Liver (tissue), 9 donors: ENCODE data around the gene KRT71. TPM values are rescaled to one million over a fixed set of nuclear protein-coding genes. Genes with fewer than 3 reads are reported as not detected.

Source experiments
- DNase-seq: peaks from one replicate; pipeline ENCODE4 v3.0.0-alpha.2; 2017; ENCODE audit warnings: low spot score
- H3K27ac ChIP-seq, 2 donors: one replicate each; pipeline ENCODE4 v1.7.0; 2013; ENCODE audit warnings: inconsistent platforms in 2 of 2, low read length in 2 of 2, control low read depth in 1 of 2, low read depth in 1 of 2, mild to moderate bottlenecking in 1 of 2
- H3K27me3 ChIP-seq, 4 donors: one replicate each; pipeline versions ENCODE4 v1.6.1 to v1.7.0; 2013; ENCODE audit warnings: low read length in 3 of 4, inconsistent platforms in 1 of 4, mild to moderate bottlenecking in 1 of 4, moderate library complexity in 1 of 4; ENCODE audit not compliant: control insufficient read depth in 4 of 4, insufficient read depth in 4 of 4
- H3K36me3 ChIP-seq, 4 donors: one replicate each; pipeline versions ENCODE4 v1.6.1 to v1.7.0; 2013; ENCODE audit warnings: low read length in 3 of 4, mild to moderate bottlenecking in 3 of 4, low read depth in 1 of 4, moderate library complexity in 1 of 4; ENCODE audit not compliant: control insufficient read depth in 4 of 4, insufficient read depth in 3 of 4
- H3K4me1 ChIP-seq, 4 donors: one replicate each; pipeline versions ENCODE4 v1.6.1 to v1.7.0; 2013; ENCODE audit warnings: low read length in 3 of 4, mild to moderate bottlenecking in 3 of 4, moderate library complexity in 1 of 4; ENCODE audit not compliant: control insufficient read depth in 4 of 4, insufficient read depth in 4 of 4
- H3K4me3 ChIP-seq, 3 donors: one replicate each; pipeline versions ENCODE4 v1.6.1 to v1.7.0; 2013; ENCODE audit warnings: low read length in 3 of 3, control low read depth in 1 of 3, low read depth in 1 of 3, mild to moderate bottlenecking in 1 of 3
- H3K9ac ChIP-seq, 2 donors: one replicate each; pipeline ENCODE4 v1.7.0; 2013; ENCODE audit warnings: low read length in 2 of 2, mild to moderate bottlenecking in 2 of 2, moderate library complexity in 2 of 2, control low read depth in 1 of 2, low read depth in 1 of 2
- H3K9me3 ChIP-seq, 4 donors: one replicate each; pipeline versions ENCODE4 v1.6.1 to v1.7.0; 2013; ENCODE audit warnings: low read length in 3 of 4; ENCODE audit not compliant: control insufficient read depth in 4 of 4
- EGR1 ChIP-seq, 2 donors: IDR thresholded peaks; 2 replicates each; pipeline ENCODE4 v1.6.1; 2016 to 2018; ENCODE audit warnings: antibody characterized with exemption in 2 of 2, low read depth in 2 of 2
- FOXA1 ChIP-seq: IDR thresholded peaks from 2 replicates; pipeline ENCODE4 v1.6.1; 2016; ENCODE audit warnings: antibody characterized with exemption
- FOXA2 ChIP-seq: IDR thresholded peaks from 2 replicates; pipeline ENCODE4 v1.6.1; 2016; ENCODE audit warnings: antibody characterized with exemption
- HNF4A ChIP-seq, 2 donors: conservative IDR thresholded peaks; 2 replicates each; pipeline ENCODE4 v1.6.1; 2016; ENCODE audit warnings: antibody characterized with exemption in 2 of 2, mild to moderate bottlenecking in 2 of 2
- HNF4G ChIP-seq: IDR thresholded peaks from 2 replicates; pipeline ENCODE4 v1.6.1; 2016; ENCODE audit warnings: antibody characterized with exemption
- JUND ChIP-seq, 2 donors: IDR thresholded peaks; 2 replicates each; pipeline ENCODE4 v1.6.1; 2016; ENCODE audit warnings: antibody characterized with exemption in 2 of 2
- MAX ChIP-seq: IDR thresholded peaks from 2 replicates; pipeline ENCODE4 v1.6.1; 2016; ENCODE audit warnings: antibody characterized with exemption
- NR2F2 ChIP-seq: IDR thresholded peaks from 2 replicates; pipeline ENCODE4 v1.6.1; 2016; ENCODE audit warnings: antibody characterized with exemption
- RAD21 ChIP-seq, 2 donors: IDR thresholded peaks; 2 replicates each; pipeline ENCODE4 v1.6.1; 2016; ENCODE audit warnings: antibody characterized with exemption in 2 of 2, mild to moderate bottlenecking in 2 of 2
- REST ChIP-seq: IDR thresholded peaks from 2 replicates; pipeline ENCODE4 v1.6.1; 2016; ENCODE audit warnings: antibody characterized with exemption, mild to moderate bottlenecking
- RXRA ChIP-seq, 2 donors: IDR thresholded peaks; 2 replicates each; pipeline ENCODE4 v1.6.1; 2017 to 2018; ENCODE audit warnings: antibody characterized with exemption in 2 of 2, mild to moderate bottlenecking in 1 of 2
- SP1 ChIP-seq: IDR thresholded peaks from 2 replicates; pipeline ENCODE4 v1.6.1; 2018; ENCODE audit warnings: antibody characterized with exemption, mild to moderate bottlenecking
- TAF1 ChIP-seq: conservative IDR thresholded peaks from 2 replicates; pipeline ENCODE4 v1.6.1; 2016; ENCODE audit warnings: antibody characterized with exemption, mild to moderate bottlenecking
- YY1 ChIP-seq: IDR thresholded peaks from 2 replicates; pipeline ENCODE4 v1.6.1; 2016; ENCODE audit warnings: antibody characterized with exemption, mild to moderate bottlenecking
- ZBTB33 ChIP-seq: IDR thresholded peaks from 2 replicates; pipeline ENCODE4 v1.6.1; 2016; ENCODE audit warnings: antibody characterized with exemption
- WGBS: extraction: QIAGEN DNeasy Blood & Tissue Kit; methylation state at CpG from one replicate; pipeline ENCODE4 v1.1.7; 2013; 5-methylcytosine and 5-hydroxymethylcytosine counted together
- polyA plus RNA-seq, 2 donors: library from polyadenylated mRNA; stranded (reverse) in 1 of 2; unstranded in 1 of 2; fragments of 200-250 nt in 1 of 2; fragments of >200 nt in 1 of 2; fragmentation: Nextera tagmentation in 1 of 2; extraction: Ambion mirVana in 1 of 2; gene quantifications; one replicate each; pipeline versions ENCODE4 v1.2.1 to v1.2.3, GENCODE V29; 2013 to 2015
- total RNA-seq, 2 donors: library from RNA; depleted of rRNA; stranded (reverse); fragments of >200 nt; gene quantifications; one replicate each; pipeline ENCODE4 v1.2.3, GENCODE V29; 2014
- donor health status: healthy.
- donor health status: healthy.
- donor health status: healthy.
- donor health status: healthy.
- donor health status: healthy.

KRT71 gene
- total and polyA plus RNA-seq, 4 donors = not detected

- no peak overlapping the region for H3K4me3 ChIP-seq
- 88% methylated on average over 3 of the region's 3 CpGs for WGBS
- H3K27ac ChIP-seq = no peak overlapping the region
- TF ChIP-seq YY1 (no peak), TAF1 (no peak), FOXA2 (no peak), EGR1 (IDR thresholded peaks at IDR 0.05; ENCODE audit: low read depth in 2 of 2) (no peak), FOXA1 (no peak), REST (no peak), NR2F2 (no peak), RXRA (IDR thresholded peaks at IDR 0.05) (no peak), HNF4A (conservative IDR thresholded peaks at IDR 0.05) (no peak)
- no peak for DNase-seq
- no peaks in the 10 kb centered on the region for H3K27me3 ChIP-seq
- no peak overlapping the region for H3K9ac ChIP-seq
- peaks cover 0 to 11% (median 4%) of the 10 kb centered on the region in 4 donors for H3K4me1 ChIP-seq
- H3K36me3 ChIP-seq = no peaks in the 10 kb centered on the region
- H3K9me3 ChIP-seq = no peaks in the 10 kb centered on the region
Measured at GRCh38 chr12:52585066-52585465, 32.1 kb upstream of the KRT71 start.

- WGBS = 93% methylated on average over 9 of the region's 9 CpGs
- DNase-seq = no peak
- H3K9me3 ChIP-seq = no peaks in the 10 kb centered on the region
Measured at GRCh38 chr12:52584156-52584682, 31.3 kb upstream of the KRT71 start.

More at GRCh38 chr12:52584156-52584682, 31.3 kb upstream of the KRT71 start:
- H3K36me3 ChIP-seq = no peaks in the 10 kb centered on the region
- H3K4me1 ChIP-seq = peaks cover 0 to 11% (median 4%) of the 10 kb centered on the region in 4 donors
- no peaks in the 10 kb centered on the region for H3K27me3 ChIP-seq
- H3K27ac ChIP-seq = no peak overlapping the region
- TF ChIP-seq RXRA (IDR thresholded peaks at IDR 0.05) = no peak
- no peak for TF ChIP-seq MAX
- no peak for TF ChIP-seq NR2F2
- no peak for TF ChIP-seq SP1
- no peak for TF ChIP-seq ZBTB33
- no peak for TF ChIP-seq JUND (IDR thresholded peaks at IDR 0.05)
- no peak for TF ChIP-seq TAF1
- TF ChIP-seq EGR1 (IDR thresholded peaks at IDR 0.05; ENCODE audit: low read depth in 2 of 2) = no peak
- TF ChIP-seq HNF4A (conservative IDR thresholded peaks at IDR 0.05) = no peak
- TF ChIP-seq RAD21 (IDR thresholded peaks at IDR 0.05) = no peak
- no peak for TF ChIP-seq REST
- no peak for TF ChIP-seq HNF4G
- TF ChIP-seq YY1 = no peak
- no peak for TF ChIP-seq FOXA1
- no peak overlapping the region for H3K9ac ChIP-seq
- H3K4me3 ChIP-seq = no peak overlapping the region
